HepG2 (cell line): ENCODE data around the gene TAF9B. TPM values are rescaled to one million over a fixed set of nuclear protein-coding genes. Genes with fewer than 3 reads are reported as not detected.

Experiments
- BORCS8-MEF2B ChIP-seq: sonication (generic); formaldehyde crosslinking; IDR thresholded peaks from 2 replicates; pipeline ENCODE4 v1.8.0; 2022; ENCODE audit warnings: mild to moderate bottlenecking, missing genetic modification reagents
- CBX1 ChIP-seq: IDR thresholded peaks from one replicate; pipeline ENCODE4 v1.6.1; 2016; ENCODE audit warnings: antibody characterized with exemption, low read depth
- CREM ChIP-seq, 2 experiments: sonication (generic) in 1 of 2; formaldehyde crosslinking in 1 of 2; IDR thresholded peaks; 2 replicates each; pipeline versions ENCODE4 v1.4.0 to v1.6.1; 2016 to 2020; ENCODE audit warnings: antibody characterized with exemption in 1 of 2, mild to moderate bottlenecking in 1 of 2, missing genetic modification reagents in 1 of 2
- MED1 ChIP-seq: sonication (generic); formaldehyde crosslinking; IDR thresholded peaks from 2 replicates; pipeline ENCODE4 v1.4.0; 2020; ENCODE audit warnings: missing genetic modification reagents
- NR1H2 ChIP-seq: sonication (generic); formaldehyde crosslinking; IDR thresholded peaks from 2 replicates; pipeline ENCODE4 v1.8.1; 2022; ENCODE audit warnings: low read depth, missing genetic modification reagents, borderline replicate concordance
- RBFOX2 ChIP-seq: fragments of 200-400 bp; formaldehyde crosslinking; IDR thresholded peaks from 2 replicates; pipeline ENCODE4 v1.6.1; 2017; ENCODE audit warnings: low read depth, mild to moderate bottlenecking, low read length
- SP4 ChIP-seq: sonication (generic); formaldehyde crosslinking; IDR thresholded peaks from 2 replicates; pipeline ENCODE4 v1.8.1; 2023; ENCODE audit warnings: mild to moderate bottlenecking, missing genetic modification reagents
- SYNCRIP ChIP-seq: fragments of 200-400 bp; formaldehyde crosslinking; IDR thresholded peaks from 2 replicates; pipeline ENCODE4 v1.6.1; 2018; ENCODE audit warnings: mild to moderate bottlenecking, low read depth, low read length; ENCODE audit not compliant: insufficient read depth
- ZBTB7B ChIP-seq: sonication (generic); formaldehyde crosslinking; IDR thresholded peaks from 2 replicates; pipeline ENCODE4 v1.4.0; 2020; ENCODE audit warnings: missing genetic modification reagents
- ZNF263 ChIP-seq: sonication (generic); formaldehyde crosslinking; IDR thresholded peaks from 2 replicates; pipeline ENCODE4 v1.4.0; 2020; ENCODE audit warnings: missing genetic modification reagents
- ZNF501 ChIP-seq: sonication (generic); formaldehyde crosslinking; IDR thresholded peaks from 2 replicates; pipeline ENCODE4 v1.5.1; 2020; ENCODE audit warnings: mild to moderate bottlenecking, moderate library complexity, missing genetic modification reagents
- ZNF772 ChIP-seq: sonication (generic); formaldehyde crosslinking; IDR thresholded peaks from 2 replicates; pipeline ENCODE4 v1.5.0; 2020; ENCODE audit warnings: mild to moderate bottlenecking, missing genetic modification reagents
- polyA plus RNA-seq, 8 experiments: library from polyadenylated mRNA; depleted of rRNA in 3 of 8; stranded (reverse) in 7 of 8; unstranded in 1 of 8; fragments of >200 nt; fragmentation: Illumina TruSeq in 4 of 8; extraction: Trizol in 4 of 8; gene quantifications; 2 replicates each; pipeline versions ENCODE4 v1.2.1 to v1.2.3, GENCODE V29; 2011 to 2016; ENCODE audit warnings: low read depth in 4 of 8, missing spikeins in 1 of 8, mixed read lengths in 1 of 8; ENCODE audit not compliant: insufficient read depth in 1 of 8
- total RNA-seq, 5 experiments: library from RNA; depleted of rRNA; stranded (reverse); fragments of >200 nt; fragmentation: Illumina TruSeq; extraction: Trizol; gene quantifications; 2 replicates each; pipeline ENCODE4 v1.2.3, GENCODE V29; 2016; ENCODE audit warnings: low read depth in 1 of 5
- TF ChIP-seq, protein P1 (sequence below): sonication (generic); formaldehyde crosslinking; IDR thresholded peaks from 2 replicates; pipeline ENCODE4 v1.9.0; 2021; ENCODE audit warnings: missing genetic modification reagents, borderline replicate concordance
- TF ChIP-seq, protein P2 (sequence below): IDR thresholded peaks from 2 replicates; pipeline ENCODE4 v1.6.1; 2016; ENCODE audit warnings: control low read depth
- TF ChIP-seq, protein P3 (sequence below): sonication (generic); formaldehyde crosslinking; IDR thresholded peaks from 2 replicates; pipeline ENCODE4 v1.5.0; 2020; ENCODE audit warnings: missing genetic modification reagents
- TF ChIP-seq, protein P4 (sequence below): sonication (generic); formaldehyde crosslinking; IDR thresholded peaks from 2 replicates; pipeline ENCODE4 v1.4.0; 2020; ENCODE audit warnings: missing genetic modification reagents
- TF ChIP-seq, protein P5 (sequence below): sonication (generic); formaldehyde crosslinking; IDR thresholded peaks from 2 replicates; pipeline ENCODE4 v1.5.1; 2020; ENCODE audit warnings: mild to moderate bottlenecking, missing genetic modification reagents, borderline replicate concordance
- TF ChIP-seq, protein P6 (sequence below): sonication (generic); formaldehyde crosslinking; IDR thresholded peaks from 2 replicates; pipeline ENCODE4 v1.5.0; 2020; ENCODE audit warnings: mild to moderate bottlenecking, low read depth, missing genetic modification reagents, borderline replicate concordance

TAF9B gene
- total and polyA plus RNA-seq, 2 of the 13 experiments (the other 11 are each of a cell fraction or from before 2014, with no cell fraction given): 10.8 to 15.2 TPM

DNA sequence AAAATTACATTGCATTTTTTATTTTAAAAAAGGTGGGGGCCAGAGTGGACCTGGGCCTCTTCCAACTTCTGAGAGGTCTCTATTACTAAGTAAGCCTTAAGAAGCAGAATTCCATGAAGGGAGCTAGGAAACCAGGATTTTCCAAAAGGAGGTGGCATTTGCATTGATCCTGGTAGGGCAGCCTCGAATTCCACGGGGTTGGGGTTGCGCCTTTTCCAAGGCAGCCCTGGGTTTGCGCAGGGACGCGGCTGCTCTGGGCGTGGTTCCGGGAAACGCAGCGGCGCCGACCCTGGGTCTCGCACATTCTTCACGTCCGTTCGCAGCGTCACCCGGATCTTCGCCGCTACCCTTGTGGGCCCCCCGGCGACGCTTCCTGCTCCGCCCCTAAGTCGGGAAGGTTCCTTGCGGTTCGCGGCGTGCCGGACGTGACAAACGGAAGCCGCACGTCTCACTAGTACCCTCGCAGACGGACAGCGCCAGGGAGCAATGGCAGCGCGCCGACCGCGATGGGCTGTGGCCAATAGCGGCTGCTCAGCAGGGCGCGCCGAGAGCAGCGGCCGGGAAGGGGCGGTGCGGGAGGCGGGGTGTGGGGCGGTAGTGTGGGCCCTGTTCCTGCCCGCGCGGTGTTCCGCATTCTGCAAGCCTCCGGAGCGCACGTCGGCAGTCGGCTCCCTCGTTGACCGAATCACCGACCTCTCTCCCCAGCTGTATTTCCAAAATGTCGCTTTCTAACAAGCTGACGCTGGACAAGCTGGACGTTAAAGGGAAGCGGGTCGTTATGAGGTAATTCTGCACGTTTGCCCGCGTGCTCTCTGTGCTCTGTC lies 35.6 kb downstream of the TAF9B start, which contains the start of gene PGK1 (continued):
- TF ChIP-seq, protein P1, sequence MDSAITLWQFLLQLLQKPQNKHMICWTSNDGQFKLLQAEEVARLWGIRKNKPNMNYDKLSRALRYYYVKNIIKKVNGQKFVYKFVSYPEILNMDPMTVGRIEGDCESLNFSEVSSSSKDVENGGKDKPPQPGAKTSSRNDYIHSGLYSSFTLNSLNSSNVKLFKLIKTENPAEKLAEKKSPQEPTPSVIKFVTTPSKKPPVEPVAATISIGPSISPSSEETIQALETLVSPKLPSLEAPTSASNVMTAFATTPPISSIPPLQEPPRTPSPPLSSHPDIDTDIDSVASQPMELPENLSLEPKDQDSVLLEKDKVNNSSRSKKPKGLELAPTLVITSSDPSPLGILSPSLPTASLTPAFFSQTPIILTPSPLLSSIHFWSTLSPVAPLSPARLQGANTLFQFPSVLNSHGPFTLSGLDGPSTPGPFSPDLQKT (CRISPR knock-in tag): no peak
- TF ChIP-seq, protein P2, sequence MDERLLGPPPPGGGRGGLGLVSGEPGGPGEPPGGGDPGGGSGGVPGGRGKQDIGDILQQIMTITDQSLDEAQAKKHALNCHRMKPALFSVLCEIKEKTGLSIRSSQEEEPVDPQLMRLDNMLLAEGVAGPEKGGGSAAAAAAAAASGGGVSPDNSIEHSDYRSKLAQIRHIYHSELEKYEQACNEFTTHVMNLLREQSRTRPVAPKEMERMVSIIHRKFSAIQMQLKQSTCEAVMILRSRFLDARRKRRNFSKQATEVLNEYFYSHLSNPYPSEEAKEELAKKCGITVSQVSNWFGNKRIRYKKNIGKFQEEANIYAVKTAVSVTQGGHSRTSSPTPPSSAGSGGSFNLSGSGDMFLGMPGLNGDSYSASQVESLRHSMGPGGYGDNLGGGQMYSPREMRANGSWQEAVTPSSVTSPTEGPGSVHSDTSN (CRISPR knock-in tag): peak; percentile 92
- peak; percentile 99 for TF ChIP-seq MED1
- no peak for TF ChIP-seq ZNF263 (CRISPR knock-in tag)
- peak; percentile 88 for TF ChIP-seq BORCS8-MEF2B (CRISPR knock-in tag)
- peak; percentile 66; the same call in 1 of the 2 replicates for TF ChIP-seq ZBTB7B (CRISPR knock-in tag)
- TF ChIP-seq NR1H2 (CRISPR knock-in tag): no peak
- TF ChIP-seq ZNF501: peak; percentile 80
- TF ChIP-seq, protein P3, sequence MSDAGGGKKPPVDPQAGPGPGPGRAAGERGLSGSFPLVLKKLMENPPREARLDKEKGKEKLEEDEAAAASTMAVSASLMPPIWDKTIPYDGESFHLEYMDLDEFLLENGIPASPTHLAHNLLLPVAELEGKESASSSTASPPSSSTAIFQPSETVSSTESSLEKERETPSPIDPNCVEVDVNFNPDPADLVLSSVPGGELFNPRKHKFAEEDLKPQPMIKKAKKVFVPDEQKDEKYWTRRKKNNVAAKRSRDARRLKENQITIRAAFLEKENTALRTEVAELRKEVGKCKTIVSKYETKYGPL (CRISPR knock-in tag): no peak
- TF ChIP-seq, protein P4, sequence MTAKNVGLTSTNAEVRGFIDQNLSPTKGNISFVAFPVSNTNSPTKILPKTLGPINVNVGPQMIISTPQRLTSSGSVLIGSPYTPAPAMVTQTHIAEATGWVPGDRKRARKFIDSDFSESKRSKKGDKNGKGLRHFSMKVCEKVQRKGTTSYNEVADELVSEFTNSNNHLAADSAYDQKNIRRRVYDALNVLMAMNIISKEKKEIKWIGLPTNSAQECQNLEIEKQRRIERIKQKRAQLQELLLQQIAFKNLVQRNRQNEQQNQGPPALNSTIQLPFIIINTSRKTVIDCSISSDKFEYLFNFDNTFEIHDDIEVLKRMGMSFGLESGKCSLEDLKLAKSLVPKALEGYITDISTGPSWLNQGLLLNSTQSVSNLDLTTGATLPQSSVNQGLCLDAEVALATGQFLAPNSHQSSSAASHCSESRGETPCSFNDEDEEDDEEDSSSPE (CRISPR knock-in tag): peak; percentile 81; the same call in 1 of the 2 replicates
- TF ChIP-seq ZNF772 (CRISPR knock-in tag): peak; percentile 88
- peak; percentile 86; the same call in 1 of the 2 replicates for TF ChIP-seq SP4
- peak; percentile 74 for TF ChIP-seq CREM (IDR thresholded peaks at IDR 0.05)
- TF ChIP-seq CREM (CRISPR knock-in tag; IDR thresholded peaks at IDR 0.05): no peak
- TF ChIP-seq SYNCRIP: no peak
- peak; percentile 86 for TF ChIP-seq RBFOX2
- TF ChIP-seq, protein P5, sequence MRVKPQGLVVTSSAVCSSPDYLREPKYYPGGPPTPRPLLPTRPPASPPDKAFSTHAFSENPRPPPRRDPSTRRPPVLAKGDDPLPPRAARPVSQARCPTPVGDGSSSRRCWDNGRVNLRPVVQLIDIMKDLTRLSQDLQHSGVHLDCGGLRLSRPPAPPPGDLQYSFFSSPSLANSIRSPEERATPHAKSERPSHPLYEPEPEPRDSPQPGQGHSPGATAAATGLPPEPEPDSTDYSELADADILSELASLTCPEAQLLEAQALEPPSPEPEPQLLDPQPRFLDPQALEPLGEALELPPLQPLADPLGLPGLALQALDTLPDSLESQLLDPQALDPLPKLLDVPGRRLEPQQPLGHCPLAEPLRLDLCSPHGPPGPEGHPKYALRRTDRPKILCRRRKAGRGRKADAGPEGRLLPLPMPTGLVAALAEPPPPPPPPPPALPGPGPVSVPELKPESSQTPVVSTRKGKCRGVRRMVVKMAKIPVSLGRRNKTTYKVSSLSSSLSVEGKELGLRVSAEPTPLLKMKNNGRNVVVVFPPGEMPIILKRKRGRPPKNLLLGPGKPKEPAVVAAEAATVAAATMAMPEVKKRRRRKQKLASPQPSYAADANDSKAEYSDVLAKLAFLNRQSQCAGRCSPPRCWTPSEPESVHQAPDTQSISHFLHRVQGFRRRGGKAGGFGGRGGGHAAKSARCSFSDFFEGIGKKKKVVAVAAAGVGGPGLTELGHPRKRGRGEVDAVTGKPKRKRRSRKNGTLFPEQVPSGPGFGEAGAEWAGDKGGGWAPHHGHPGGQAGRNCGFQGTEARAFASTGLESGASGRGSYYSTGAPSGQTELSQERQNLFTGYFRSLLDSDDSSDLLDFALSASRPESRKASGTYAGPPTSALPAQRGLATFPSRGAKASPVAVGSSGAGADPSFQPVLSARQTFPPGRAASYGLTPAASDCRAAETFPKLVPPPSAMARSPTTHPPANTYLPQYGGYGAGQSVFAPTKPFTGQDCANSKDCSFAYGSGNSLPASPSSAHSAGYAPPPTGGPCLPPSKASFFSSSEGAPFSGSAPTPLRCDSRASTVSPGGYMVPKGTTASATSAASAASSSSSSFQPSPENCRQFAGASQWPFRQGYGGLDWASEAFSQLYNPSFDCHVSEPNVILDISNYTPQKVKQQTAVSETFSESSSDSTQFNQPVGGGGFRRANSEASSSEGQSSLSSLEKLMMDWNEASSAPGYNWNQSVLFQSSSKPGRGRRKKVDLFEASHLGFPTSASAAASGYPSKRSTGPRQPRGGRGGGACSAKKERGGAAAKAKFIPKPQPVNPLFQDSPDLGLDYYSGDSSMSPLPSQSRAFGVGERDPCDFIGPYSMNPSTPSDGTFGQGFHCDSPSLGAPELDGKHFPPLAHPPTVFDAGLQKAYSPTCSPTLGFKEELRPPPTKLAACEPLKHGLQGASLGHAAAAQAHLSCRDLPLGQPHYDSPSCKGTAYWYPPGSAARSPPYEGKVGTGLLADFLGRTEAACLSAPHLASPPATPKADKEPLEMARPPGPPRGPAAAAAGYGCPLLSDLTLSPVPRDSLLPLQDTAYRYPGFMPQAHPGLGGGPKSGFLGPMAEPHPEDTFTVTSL (CRISPR knock-in tag): no peak
- TF ChIP-seq, protein P6, sequence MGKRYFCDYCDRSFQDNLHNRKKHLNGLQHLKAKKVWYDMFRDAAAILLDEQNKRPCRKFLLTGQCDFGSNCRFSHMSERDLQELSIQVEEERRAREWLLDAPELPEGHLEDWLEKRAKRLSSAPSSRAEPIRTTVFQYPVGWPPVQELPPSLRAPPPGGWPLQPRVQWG (CRISPR knock-in tag): no peak
- no peak for TF ChIP-seq CBX1
